Tibial nerve (tissue), 4 donors: ENCODE results near the gene MANEAL. TPM values are rescaled to one million over a fixed set of nuclear protein-coding genes. Genes with fewer than 3 reads are reported as not detected.

ENCODE experiments used
- DNase-seq, 2 donors: peaks; one replicate each; pipeline ENCODE4 v3.0.0-alpha.2; 2019; ENCODE audit warnings: low spot score in 2 of 2
- H3K27ac ChIP-seq, 4 donors: fragments of 200-600 bp; sonication (generic) in 3 of 4; one replicate each; pipeline ENCODE4 v1.5.1; 2017 to 2019; ENCODE audit warnings: mild to moderate bottlenecking in 1 of 4
- H3K27me3 ChIP-seq, 2 donors: fragments of 200-600 bp; sonication (generic) in 1 of 2; one replicate each; pipeline versions ENCODE4 v1.5.1 to v1.6.0; 2017 to 2019
- H3K36me3 ChIP-seq, 3 donors: fragments of 200-600 bp; sonication (generic); one replicate each; pipeline ENCODE4 v1.5.1; 2018 to 2019
- H3K4me1 ChIP-seq, 4 donors: fragments of 200-600 bp; sonication (generic) in 3 of 4; one replicate each; pipeline ENCODE4 v1.5.1; 2017 to 2019
- H3K4me3 ChIP-seq, 4 donors: fragments of 200-600 bp; sonication (generic) in 3 of 4; one replicate each; pipeline ENCODE4 v1.5.1; 2017 to 2019; ENCODE audit warnings: mild to moderate bottlenecking in 1 of 4, moderate library complexity in 1 of 4
- H3K9me3 ChIP-seq, 4 donors: fragments of 200-600 bp; sonication (generic) in 3 of 4; one replicate each; pipeline ENCODE4 v1.5.1; 2017 to 2019
- EP300 ChIP-seq, 2 donors: sonication (generic); formaldehyde crosslinking; IDR thresholded peaks; one replicate each; pipeline ENCODE4 v1.6.1; 2017; ENCODE audit warnings: antibody characterized with exemption in 2 of 2, mild to moderate bottlenecking in 1 of 2
- POLR2A ChIP-seq, 2 donors: fragments of 450-650 bp; IDR thresholded peaks; one replicate each; pipeline ENCODE4 v1.6.1; 2017; ENCODE audit warnings: antibody characterized with exemption in 2 of 2, mild to moderate bottlenecking in 2 of 2, moderate library complexity in 2 of 2
- WGBS, 2 donors: methylation state at CpG; one replicate each; pipeline ENCODE4 v1.1.5; 2018; 5-methylcytosine and 5-hydroxymethylcytosine counted together
- total RNA-seq, 4 donors: library from RNA; depleted of rRNA; stranded (reverse); fragments of >200 nt; gene quantifications; one replicate each; pipeline ENCODE4 v1.1.0, GENCODE V29; 2016
- TF ChIP-seq, protein P1 (sequence below), 5 experiments: fragments of 200-600 bp in 3 of 5; fragments of 450-650 bp in 2 of 5; sonication (generic) in 3 of 5; IDR thresholded peaks; one replicate each; pipeline ENCODE4 v1.5.1; 2016 to 2019; ENCODE audit warnings: antibody characterized with exemption in 5 of 5, mild to moderate bottlenecking in 3 of 5, moderate library complexity in 2 of 5

The MANEAL gene
- total RNA-seq, 4 donors from 2014 or later, result 0.44 to 1.8 (median 1.7) TPM

GRCh38 chr1:37831109-37831508, 37.5 kb downstream of the MANEAL start:
- Histone ChIP-seq H3K27ac (no peak overlapping the region), H3K4me1 (no peaks in the 10 kb centered on the region), H3K36me3 (peaks cover 0 to 94% (median 3%) of the 10 kb centered on the region in 3 donors), H3K4me3 (no peak overlapping the region), H3K9me3 (no peaks in the 10 kb centered on the region), H3K27me3 (no peaks in the 10 kb centered on the region)
- 86 to 95% methylated on average over 4 of the region's 4 CpGs for WGBS, 2 donors
- no peak for DNase-seq
- TF ChIP-seq, protein P1, sequence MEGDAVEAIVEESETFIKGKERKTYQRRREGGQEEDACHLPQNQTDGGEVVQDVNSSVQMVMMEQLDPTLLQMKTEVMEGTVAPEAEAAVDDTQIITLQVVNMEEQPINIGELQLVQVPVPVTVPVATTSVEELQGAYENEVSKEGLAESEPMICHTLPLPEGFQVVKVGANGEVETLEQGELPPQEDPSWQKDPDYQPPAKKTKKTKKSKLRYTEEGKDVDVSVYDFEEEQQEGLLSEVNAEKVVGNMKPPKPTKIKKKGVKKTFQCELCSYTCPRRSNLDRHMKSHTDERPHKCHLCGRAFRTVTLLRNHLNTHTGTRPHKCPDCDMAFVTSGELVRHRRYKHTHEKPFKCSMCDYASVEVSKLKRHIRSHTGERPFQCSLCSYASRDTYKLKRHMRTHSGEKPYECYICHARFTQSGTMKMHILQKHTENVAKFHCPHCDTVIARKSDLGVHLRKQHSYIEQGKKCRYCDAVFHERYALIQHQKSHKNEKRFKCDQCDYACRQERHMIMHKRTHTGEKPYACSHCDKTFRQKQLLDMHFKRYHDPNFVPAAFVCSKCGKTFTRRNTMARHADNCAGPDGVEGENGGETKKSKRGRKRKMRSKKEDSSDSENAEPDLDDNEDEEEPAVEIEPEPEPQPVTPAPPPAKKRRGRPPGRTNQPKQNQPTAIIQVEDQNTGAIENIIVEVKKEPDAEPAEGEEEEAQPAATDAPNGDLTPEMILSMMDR (IDR thresholded peaks at IDR 0.05), result no peak
- TF ChIP-seq POLR2A (IDR thresholded peaks at IDR 0.05) (no peak), EP300 (IDR thresholded peaks at IDR 0.05) (no peak)

DNA sequence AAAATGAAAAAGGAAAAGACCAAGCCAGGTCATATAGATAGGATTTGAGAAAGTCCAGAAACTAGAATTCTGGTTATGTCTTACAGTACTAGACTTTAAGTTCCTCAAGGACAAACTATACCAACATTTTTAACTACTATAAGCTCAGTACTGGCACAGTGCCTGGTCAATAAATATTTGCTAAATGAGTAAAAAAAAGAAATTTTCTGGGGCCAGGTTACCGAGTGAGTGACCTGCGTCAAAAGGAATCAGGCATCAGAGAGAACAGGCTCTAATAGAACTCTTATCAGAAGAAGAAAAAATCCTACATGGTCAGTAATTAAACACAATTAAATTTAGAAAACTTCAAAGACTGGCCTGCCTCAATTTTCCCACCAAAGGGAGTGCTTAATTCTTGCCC, 38.2 kb downstream of the MANEAL start:
- Histone ChIP-seq H3K36me3 (peaks cover 0 to 93% (median 3%) of the 10 kb centered on the region in 3 donors), H3K4me3 (no peak overlapping the region), H3K27ac (no peak overlapping the region), H3K27me3 (no peaks in the 10 kb centered on the region), H3K9me3 (no peaks in the 10 kb centered on the region), H3K4me1 (no peaks in the 10 kb centered on the region)
- no peak for DNase-seq
- TF ChIP-seq EP300 (IDR thresholded peaks at IDR 0.05), result no peak
- TF ChIP-seq POLR2A (IDR thresholded peaks at IDR 0.05), result no peak
- TF ChIP-seq, protein P1 (IDR thresholded peaks at IDR 0.05), result no peak
- 91 to 93% methylated on average over 2 of the region's 2 CpGs for WGBS, 2 donors

DNA sequence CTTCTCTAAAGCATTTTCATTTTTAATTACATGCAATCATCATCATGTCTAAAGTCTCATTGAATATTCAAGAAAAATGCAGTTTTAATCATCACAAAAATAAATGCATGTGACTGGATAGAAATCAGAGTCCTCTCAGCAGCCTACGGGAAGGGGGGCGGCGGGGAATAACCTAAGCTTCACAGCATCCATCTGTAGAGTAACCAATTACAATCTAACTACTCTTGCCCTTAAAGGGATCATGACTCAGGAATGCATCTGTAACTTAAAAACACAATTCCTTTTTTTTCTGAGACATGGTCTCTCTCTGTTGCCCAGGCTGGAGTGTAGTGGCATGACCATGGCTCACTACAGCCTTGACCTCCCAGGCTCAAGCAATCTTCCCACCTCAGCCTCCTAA, 43.1 kb downstream of the MANEAL start:
- TF ChIP-seq, protein P1 (IDR thresholded peaks at IDR 0.05), result no peak
- TF ChIP-seq EP300 (IDR thresholded peaks at IDR 0.05) (no peak), POLR2A (IDR thresholded peaks at IDR 0.05) (no peak)
- DNase-seq, result no peak
- Histone ChIP-seq H3K27ac (no peak overlapping the region), H3K36me3 (peaks cover 0 to 94% (median 3%) of the 10 kb centered on the region in 3 donors), H3K4me1 (peaks cover 0 to 12% (median 0%) of the 10 kb centered on the region in 4 donors), H3K4me3 (no peak overlapping the region), H3K27me3 (no peaks in the 10 kb centered on the region), H3K9me3 (no peaks in the 10 kb centered on the region)
- 53 to 57% methylated on average over 3 of the region's 3 CpGs for whole genome bisulfite sequencing, 2 donors

GRCh38 chr1:37839676-37840075, 46.0 kb downstream of the MANEAL start:
- Histone ChIP-seq H3K27ac (no peak overlapping the region), H3K9me3 (no peaks in the 10 kb centered on the region), H3K27me3 (no peaks in the 10 kb centered on the region), H3K4me1 (peaks cover 0 to 14% (median 0%) of the 10 kb centered on the region in 4 donors), H3K36me3 (peaks cover 0 to 67% (median 0%) of the 10 kb centered on the region in 3 donors), H3K4me3 (no peak overlapping the region)
- WGBS, 2 donors, result 86 to 87% methylated on average over 10 of the region's 10 CpGs
- TF ChIP-seq EP300 (IDR thresholded peaks at IDR 0.05) (no peak), POLR2A (IDR thresholded peaks at IDR 0.05) (no peak)
- TF ChIP-seq, protein P1 (IDR thresholded peaks at IDR 0.05), result no peak
- DNase-seq, result no peak

DNA sequence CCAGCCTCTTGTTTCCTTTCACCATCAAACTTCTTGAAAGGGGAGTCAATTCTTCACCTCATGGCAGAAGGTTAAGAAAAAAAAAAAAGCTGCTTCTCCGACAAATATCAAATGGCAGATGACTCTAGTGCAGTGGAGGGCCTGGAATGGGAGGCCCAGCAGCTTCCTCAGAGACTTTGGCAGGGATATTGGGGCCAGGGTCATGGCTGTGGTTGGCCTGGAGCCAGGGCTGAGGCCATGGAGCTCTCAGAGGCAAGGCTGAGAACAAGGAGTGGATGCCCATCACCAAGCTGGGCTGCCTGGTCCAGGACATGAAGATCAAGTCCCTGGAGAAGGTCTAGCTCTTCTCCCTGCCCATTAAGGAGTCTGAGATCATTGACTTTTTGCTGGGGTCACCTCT, 47.1 kb downstream of the MANEAL start:
- no peak overlapping the region for H3K27ac ChIP-seq
- H3K9me3 ChIP-seq, result no peaks in the 10 kb centered on the region
- TF ChIP-seq, protein P1 (IDR thresholded peaks at IDR 0.05), result no peak
- TF ChIP-seq POLR2A (IDR thresholded peaks at IDR 0.05) (no peak), EP300 (IDR thresholded peaks at IDR 0.05) (no peak)
- H3K27me3 ChIP-seq, result no peaks in the 10 kb centered on the region
- H3K4me3 ChIP-seq, result no peak overlapping the region
- peaks cover 0 to 21% (median 0%) of the 10 kb centered on the region in 4 donors for H3K4me1 ChIP-seq
- no peak for DNase-seq
- peaks cover 0 to 56% (median 0%) of the 10 kb centered on the region in 3 donors for H3K36me3 ChIP-seq
- WGBS, 2 donors, result 31 to 40% methylated on average over 1 of the region's 1 CpG
